Activated CD4-positive, CD25-positive, alpha-beta regulatory T cell treated with anti-CD3 and anti-CD28 coated beads, Interleukin-2, amount 50 U/mL, for 72 hours (primary cell): ENCODE data around the gene TMEFF2.
"Not testable (repeated sequence)": the region's sequence is repeated elsewhere in the genome, so short reads cannot be mapped to it uniquely, and the experiment has no call there.

ENCODE experiments used
- DNase-seq: peaks from one replicate; pipeline ENCODE4 v3.0.0; 2021

The TMEFF2 gene

GRCh38 chr2:192126912-192127311, 67.8 kb downstream of the TMEFF2 start:
- no peak for DNase-seq

- DNase-seq = no peak
These were observed 68.3 kb downstream of the TMEFF2 start for GRCh38 chr2:192126426-192126825.

- no peak for DNase-seq
These were observed 70.2 kb downstream of the TMEFF2 start for GRCh38 chr2:192124571-192124970.

- no peak for DNase-seq
These were observed 70.9 kb downstream of the TMEFF2 start for GRCh38 chr2:192123847-192124246.

GRCh38 chr2:192122946-192123345, 71.8 kb downstream of the TMEFF2 start:
- DNase-seq = no peak

DNA sequence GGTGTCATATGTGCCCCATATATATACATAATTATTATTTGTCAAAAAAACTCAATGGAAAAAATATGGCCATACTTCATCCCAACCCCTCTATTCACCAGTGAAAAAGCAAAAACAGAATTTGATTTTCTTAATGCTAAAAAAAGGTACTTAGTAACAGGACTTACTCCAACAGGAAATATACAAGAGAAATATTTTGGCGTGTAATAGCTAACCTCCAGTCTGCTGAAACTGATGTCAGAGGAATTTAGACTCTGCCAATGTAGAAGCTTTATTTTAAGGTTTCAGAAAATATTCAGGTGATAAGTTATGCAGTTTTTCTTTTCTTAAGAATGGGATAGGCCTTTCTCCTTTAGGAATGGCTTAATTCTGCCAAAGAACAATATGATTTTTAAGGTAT, 72.6 kb downstream of the TMEFF2 start:
- DNase-seq = no peak

DNA sequence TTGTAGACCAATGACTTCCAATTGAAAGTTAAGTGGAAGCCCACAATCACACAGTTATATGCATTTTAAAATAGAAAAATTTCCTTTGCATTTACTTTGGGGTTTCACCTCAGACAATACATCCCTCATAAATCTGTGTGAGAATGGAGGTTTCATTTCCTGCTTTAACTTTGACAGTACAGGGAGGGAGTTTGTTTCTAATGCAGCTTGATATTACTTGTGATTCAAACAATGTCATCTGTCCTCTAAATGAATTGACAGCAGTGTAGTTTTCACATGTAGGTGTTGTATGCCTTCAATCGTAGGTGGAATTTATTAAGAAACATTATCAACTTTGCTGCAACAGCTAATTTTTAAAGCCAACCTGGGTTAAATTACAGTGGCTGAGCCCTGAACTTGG, 75.2 kb downstream of the TMEFF2 start:
- no peak for DNase-seq

DNA sequence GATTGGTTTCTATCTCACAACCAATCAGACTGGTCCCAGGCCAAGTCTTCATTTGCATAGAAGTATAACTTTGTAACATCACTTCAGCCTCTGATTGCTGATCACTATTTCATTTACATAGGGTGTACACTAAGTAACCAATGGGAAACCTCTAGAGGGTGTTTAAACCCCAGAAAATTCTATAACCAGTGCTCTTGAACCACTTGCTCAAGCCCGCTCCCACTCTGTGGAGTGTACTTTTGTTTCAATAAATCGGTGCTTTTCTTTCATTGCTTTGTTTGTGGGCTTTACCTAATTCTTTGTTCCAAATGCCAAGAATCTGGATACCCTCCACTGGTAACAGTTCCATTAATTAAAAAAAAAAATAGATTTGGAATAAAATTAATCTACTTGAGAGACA, 77.0 kb downstream of the TMEFF2 start:
- DNase-seq = no peak

DNA sequence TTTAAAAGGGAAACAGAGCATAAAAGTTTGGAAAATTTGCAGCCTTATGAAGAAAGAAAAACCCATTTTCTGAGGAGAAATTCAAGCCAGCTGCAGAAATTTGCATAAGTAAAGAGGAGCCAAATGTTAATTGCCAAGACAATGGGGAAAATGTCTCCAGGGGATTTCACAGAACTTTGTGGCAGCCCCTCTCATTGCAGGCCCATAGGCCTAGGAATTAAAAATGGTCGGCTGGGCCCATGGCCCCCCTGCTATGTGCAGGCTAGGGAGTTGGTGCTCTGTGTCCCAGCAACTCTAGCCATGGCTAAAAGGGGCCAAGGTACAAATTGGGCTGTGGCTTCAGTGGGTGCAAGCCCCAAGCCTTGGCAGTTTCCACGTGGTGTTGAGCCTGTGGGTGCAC, 83.2 kb downstream of the TMEFF2 start:
- not testable (repeated sequence) for DNase-seq

- no peak for DNase-seq
These were observed 95.0 kb downstream of the TMEFF2 start for GRCh38 chr2:192099742-192100141.

DNA sequence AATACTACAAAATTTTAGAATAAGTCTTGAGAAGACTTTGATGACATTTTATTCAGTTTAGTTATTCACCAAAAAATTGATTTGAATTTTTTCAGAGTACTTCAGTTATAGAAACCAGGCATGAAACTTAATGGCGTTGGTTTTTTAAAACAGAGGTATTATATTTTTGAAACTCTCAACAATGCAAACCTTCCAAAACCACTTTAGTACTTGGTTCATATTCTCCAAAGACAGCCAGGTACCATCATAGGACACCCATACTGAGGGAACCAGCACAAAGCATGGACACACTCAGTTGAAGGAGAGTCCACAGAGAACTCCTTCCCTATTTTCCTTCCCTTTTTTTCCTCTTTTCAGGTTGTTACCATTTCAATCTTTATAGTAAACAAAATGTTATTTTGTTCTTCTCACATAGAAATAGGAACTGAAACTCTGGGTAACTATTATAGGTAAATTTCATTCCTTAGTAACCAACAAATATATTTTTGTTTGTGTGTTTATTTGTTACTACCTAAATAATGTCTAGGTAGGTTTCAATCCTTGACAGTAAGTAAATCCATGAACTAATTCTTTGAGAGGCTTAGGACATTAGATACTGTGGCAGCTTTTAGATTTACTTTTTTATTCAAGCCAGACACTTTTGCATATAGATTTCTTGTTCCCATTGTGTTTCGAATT, 95.8 kb downstream of the TMEFF2 start:
- DNase-seq = no peak

GRCh38 chr2:192091476-192091875, 103.3 kb downstream of the TMEFF2 start:
- no peak for DNase-seq

DNA sequence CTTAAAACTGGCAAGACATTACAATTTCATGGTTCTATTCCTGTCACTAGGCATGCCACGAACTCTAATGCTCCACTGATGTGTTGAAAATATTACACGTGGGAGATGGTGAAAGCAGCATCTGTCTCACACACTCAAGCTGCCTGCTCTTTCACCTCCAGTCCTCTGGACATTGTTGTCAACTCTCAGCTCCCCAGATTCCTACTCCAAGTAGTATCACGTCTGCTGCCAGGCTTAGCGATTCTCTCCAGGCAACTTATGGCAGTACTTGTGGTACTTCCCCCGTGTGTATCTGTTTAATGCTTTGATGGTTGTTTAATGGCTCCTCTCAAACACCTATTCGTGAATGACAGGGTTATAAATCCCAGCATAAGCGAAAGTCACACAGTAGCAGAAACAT, 103.8 kb downstream of the TMEFF2 start:
- no peak for DNase-seq

DNA sequence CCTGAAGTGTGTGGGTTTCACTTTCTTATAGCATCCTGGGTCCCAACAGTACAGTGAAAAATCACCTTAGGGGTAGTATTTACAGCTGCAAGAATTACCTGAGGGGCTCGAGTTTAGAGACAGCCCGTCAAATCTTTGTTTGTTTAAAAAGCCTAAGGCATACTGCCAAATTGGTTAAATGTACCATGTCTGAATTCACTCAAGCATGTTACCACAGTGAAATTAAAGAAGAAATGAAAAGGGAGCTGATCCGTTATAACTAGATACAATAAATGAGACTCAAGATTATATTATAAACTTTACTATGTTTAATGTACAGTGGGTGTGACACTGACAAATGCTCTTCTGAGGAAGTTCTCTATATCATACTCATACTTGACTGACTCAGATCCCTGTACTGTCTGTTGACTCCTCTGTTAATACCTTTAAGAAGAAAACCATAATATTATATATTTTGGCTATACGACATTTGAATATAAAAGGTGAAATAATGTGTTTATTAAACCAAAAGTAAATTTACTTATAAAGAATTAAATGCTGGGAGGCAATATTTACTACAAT, 107.3 kb downstream of the TMEFF2 start:
- no peak for DNase-seq

- no peak for DNase-seq
These were observed 112.6 kb downstream of the TMEFF2 start for GRCh38 chr2:192082121-192082520.

- not testable (repeated sequence) for DNase-seq
These were observed 114.6 kb downstream of the TMEFF2 start for GRCh38 chr2:192080096-192080495.

DNA sequence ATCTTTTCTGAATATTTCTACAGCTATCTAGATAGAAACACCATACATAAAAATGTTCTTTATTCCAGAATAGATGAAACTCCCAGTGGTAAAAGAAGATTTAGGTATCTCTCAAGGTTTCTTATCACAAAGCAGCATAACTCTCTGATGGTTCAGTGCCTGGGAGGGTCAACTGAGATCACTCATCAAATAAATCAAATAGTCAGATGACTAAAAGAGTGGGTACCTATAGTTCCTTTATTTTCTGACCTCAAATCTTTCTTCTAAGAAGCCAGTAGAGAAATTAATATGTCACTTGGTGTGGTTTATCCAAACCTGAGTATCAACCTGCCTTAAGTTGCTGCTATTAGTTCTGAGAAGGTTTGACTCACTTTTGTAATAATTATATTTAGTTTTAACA, 120.9 kb downstream of the TMEFF2 start:
- no peak for DNase-seq

DNA sequence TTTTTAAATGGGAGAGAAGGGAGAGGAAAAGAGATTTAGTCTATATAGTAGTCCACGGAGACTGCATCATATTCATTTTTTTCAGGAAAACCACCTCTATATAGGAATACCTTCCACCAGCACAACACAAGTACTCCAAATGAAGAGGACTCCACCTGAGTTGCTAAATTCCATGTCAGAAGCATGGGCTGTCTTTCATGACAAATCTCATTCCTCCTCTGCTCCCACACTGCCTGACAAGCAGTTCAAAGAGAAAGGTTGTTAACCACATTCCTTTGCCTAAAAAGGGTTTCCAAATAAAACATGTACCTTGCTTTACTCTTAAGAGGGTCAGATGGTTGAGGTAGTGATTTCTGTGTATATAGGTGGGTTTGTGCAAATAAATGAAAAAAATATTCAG, 122.0 kb downstream of the TMEFF2 start:
- no peak for DNase-seq

DNA sequence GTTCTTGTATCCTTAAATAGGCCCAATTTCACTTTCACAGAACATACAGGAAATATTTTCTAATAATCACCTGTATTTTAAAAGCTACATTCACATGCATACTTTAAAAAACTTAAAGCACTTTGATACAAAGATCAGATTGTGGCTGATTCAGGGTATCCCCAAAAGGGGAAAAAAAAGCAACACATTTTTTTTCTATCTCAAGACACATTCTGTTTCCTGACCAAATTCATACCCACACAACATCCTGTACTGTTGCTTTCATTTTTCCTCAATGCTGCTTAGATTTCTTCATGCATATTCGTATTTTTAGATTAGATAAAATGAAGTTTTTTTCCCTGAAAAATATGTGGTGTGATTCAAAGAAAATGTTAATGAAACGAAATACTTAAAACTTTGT, 122.5 kb downstream of the TMEFF2 start:
- DNase-seq = no peak

- no peak for DNase-seq
These were observed 124.6 kb downstream of the TMEFF2 start for GRCh38 chr2:192070099-192070498.

DNA sequence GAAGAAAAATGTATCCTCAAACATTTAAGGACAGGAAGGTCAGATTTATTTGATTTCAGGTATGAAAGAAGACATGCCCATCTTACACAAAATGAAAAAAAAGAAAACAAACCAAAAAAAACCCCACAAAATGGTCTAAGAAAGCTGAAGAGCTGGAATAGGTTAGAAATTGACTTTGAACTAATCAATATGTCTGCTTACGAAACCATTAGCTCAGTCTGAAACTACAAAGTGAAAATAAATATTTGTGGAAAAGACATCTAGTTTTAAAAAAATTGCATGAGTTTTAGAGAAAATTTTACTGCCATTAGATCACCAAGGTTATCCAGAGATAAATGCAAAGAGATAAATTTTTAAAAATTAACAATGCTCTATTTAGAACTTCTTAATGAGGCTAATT, 125.3 kb downstream of the TMEFF2 start:
- DNase-seq = no peak

DNA sequence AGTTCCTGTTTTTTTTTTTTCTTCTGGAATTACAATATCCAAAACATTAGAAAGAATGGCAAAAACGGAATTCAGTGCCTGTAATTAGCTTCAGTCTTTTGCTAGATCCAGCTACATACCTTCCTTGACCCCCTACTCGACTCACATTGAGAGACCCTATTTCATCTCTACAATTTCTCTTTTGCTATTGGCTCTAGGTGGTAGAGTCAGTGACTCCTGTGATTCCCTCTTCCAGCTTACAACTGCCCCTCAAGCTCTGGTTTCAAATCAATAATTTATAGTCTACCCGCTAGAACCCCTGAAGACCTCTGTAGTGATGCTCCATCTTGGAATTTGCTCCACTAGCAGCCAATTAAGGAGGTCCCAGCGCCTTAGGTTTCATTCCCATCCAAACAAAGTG, 125.8 kb downstream of the TMEFF2 start:
- no peak for DNase-seq

DNA sequence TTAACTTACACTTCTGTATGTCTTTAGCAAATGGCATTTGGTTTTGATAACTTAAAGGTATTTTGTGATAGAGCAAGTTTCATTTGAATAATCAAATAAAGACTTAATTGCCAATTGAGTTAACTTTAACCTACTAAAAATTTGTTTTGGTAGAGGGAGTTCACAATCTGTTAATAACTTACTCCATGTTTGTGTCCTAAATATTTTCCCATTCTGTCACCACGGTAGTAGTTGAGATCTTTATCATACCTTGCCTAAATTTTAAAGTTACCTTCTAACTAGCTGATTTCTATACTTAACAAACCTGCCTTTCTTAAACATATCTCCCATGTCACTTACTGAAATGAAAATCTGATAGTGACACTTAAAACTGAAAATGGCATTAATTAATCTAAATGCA, 127.1 kb downstream of the TMEFF2 start:
- DNase-seq = no peak

DNA sequence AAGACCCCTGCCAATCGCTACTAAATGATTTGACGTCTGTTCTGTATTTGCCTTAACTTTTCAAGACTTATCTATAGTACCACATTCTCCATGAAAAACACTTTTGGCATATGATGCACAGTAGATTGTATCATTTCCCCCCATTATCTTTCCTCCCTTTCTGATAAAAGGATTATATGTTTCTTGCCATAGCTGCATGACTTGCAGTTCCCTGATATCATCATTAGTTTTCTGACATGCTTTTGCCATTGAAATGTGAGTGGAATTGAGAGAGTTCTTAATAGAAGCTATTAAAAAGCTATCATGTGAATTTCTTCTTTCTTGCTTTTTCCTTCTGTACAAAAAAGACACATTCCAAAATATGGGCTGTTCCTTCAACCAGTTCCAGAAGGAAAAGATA, 130.3 kb downstream of the TMEFF2 start:
- DNase-seq = no peak

GRCh38 chr2:192060161-192060560, 134.6 kb downstream of the TMEFF2 start:
- no peak for DNase-seq
